Testis (tissue), 2 donors: ENCODE results near the gene DMD.

ENCODE experiments used
- POLR2A ChIP-seq: fragments of 450-650 bp; IDR thresholded peaks from one replicate; pipeline ENCODE4 v1.6.1; 2017; ENCODE audit warnings: antibody characterized with exemption, mild to moderate bottlenecking, moderate library complexity
- TF ChIP-seq, protein P1 (sequence below), 3 experiments: fragments of 450-650 bp in 2 of 3; fragments of 200-600 bp in 1 of 3; sonication (generic) in 1 of 3; IDR thresholded peaks; one replicate each; pipeline ENCODE4 v1.5.1; 2016 to 2019; ENCODE audit warnings: antibody characterized with exemption in 3 of 3, mild to moderate bottlenecking in 2 of 3, moderate library complexity in 1 of 3

DNA sequence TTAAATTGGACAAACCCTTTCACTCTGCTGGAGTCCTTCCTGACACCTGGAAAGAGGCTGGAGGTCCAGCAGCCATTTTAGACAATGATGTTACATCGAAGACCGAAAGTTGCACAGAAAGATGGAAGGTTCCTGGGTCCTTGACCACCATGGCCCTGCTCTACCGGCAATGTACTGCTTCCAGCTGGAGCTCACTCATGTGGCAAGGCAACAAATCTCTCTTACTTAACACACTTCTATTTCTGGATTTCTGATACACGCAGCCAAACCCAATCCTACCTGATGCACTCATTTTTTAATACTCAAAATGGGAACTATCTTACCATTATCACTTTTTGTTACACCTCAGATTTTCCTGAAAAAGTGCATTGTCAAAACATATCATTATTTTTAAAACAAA is 33.1 kb downstream of the DMD start:
- TF ChIP-seq, protein P1, sequence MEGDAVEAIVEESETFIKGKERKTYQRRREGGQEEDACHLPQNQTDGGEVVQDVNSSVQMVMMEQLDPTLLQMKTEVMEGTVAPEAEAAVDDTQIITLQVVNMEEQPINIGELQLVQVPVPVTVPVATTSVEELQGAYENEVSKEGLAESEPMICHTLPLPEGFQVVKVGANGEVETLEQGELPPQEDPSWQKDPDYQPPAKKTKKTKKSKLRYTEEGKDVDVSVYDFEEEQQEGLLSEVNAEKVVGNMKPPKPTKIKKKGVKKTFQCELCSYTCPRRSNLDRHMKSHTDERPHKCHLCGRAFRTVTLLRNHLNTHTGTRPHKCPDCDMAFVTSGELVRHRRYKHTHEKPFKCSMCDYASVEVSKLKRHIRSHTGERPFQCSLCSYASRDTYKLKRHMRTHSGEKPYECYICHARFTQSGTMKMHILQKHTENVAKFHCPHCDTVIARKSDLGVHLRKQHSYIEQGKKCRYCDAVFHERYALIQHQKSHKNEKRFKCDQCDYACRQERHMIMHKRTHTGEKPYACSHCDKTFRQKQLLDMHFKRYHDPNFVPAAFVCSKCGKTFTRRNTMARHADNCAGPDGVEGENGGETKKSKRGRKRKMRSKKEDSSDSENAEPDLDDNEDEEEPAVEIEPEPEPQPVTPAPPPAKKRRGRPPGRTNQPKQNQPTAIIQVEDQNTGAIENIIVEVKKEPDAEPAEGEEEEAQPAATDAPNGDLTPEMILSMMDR (IDR thresholded peaks at IDR 0.05): no peak
- no peak for TF ChIP-seq POLR2A
